GM18499 (cell line): ENCODE results near the gene VIPR2.

Experiments used
- ATAC-seq: cut with Tn5 transposase; IDR thresholded peaks from one replicate; pipeline ENCODE4 v1.9.1; 2021; ENCODE audit warnings: moderate number of reproducible peaks; ENCODE audit not compliant: insufficient read depth, unreplicated experiment

The VIPR2 gene

GRCh38 chr7:159056737-159057136, 87.9 kb downstream of the VIPR2 start:
- ATAC-seq, result no peak

GRCh38 chr7:159051916-159052315, 92.8 kb downstream of the VIPR2 start:
- ATAC-seq, result no peak

GRCh38 chr7:159050704-159051103, 94.0 kb downstream of the VIPR2 start:
- no peak for ATAC-seq

DNA sequence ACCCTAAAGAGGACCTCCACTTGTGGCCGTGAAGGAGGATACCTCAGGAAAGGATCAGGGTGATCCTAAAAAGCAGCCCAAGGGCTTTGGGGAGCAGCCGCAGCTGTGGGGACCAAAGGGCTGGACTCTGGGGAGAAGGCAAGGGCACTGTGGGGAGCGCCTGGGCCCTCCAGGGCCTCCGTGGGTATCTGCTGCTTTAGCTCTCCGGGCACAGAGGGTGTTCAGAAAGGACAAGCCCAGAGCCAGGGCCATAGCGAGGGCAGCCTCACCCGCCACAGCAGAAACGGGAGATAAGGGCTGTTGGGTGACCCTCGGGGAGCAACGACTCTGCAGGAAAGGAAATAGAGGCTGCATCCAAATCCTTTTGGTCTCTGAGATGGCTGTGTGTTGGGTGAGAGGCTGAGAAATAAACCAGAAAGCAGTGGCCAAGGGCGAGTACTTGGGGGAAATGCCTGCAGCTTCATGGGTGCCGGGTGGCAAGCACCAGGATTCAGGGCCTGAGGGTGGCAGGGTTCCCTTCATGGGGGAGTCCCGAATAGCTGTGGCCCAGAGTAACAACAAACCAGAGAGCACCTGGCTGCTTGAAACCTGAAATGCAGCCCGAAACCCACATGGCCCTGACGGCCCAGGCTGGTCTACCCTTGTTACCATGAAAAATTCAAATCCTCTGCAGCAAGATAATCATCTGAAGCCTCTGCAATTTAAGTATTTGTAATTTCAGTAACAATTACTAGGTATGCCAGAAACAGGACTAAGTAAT, 95.2 kb downstream of the VIPR2 start:
- ATAC-seq, result no peak

GRCh38 chr7:159048656-159049055, 96.0 kb downstream of the VIPR2 start:
- no peak for ATAC-seq

- no peak for ATAC-seq
Observed at GRCh38 chr7:159047536-159047935, 97.1 kb downstream of the VIPR2 start.

GRCh38 chr7:159046300-159046699, 98.4 kb downstream of the VIPR2 start:
- ATAC-seq, result no peak

DNA sequence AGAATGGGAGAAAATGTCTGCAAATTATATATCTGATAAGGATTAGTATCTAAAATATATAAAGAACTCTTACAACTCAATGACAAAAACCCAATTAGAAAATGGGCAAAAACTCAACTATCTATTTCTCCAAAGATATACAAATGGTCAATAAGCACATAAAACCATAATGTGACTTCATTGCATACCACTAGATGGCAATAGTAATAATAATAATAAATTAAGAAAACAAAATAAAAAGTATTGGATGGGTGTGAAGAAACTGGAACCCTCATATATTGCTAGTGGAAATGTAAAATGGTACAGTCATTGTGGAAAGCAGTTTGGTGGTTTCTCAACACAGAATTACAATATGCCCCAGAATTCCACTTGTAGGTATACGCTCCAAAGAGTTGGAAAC, 98.8 kb downstream of the VIPR2 start:
- ATAC-seq, result no peak

DNA sequence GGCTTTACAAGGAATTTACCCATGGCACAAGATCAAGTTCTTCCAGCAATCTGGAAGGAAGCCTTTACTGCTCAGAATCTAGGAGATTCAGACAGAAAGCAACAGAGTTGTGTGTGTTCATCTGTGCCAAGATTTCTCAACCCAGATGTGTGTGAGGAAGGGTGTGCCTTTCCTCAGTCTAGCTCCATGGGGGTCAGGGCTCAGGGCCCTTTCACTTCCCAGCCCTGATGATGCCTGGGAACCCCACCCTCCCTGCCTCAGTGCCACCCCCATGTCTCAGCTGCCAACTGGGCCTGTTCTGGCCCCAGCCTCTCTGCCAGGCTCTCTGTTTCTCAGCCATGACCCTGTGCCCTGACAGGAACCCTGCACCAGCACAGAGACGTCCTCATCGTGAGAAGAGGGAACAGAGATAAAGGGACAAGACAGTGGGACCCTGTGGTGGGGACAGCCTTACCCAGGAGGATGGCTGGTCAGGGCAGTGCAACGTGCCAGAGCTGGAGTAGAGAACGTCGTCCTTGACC, 102.0 kb downstream of the VIPR2 start:
- ATAC-seq, result no peak

DNA sequence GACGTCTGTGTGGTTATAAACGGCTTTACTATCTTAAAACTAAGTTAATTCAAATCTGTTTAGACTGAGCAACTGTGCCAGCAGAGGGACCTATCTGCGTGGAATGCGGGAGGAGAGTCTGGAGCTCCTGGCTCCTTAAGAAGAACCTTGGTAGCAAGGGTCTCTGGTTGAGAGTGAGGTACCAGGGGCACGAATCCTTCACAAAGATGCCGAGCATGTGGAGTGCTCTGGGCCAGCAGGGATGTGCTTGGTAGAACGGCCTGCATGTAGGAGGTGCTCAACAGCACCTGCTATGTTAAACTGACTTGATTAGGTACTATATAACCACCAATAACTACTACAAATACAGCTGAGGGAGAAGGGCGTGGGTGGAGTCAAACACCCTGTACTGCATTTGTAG, 102.6 kb downstream of the VIPR2 start:
- ATAC-seq, result no peak

GRCh38 chr7:159040912-159041711, 103.6 kb downstream of the VIPR2 start:
- no peak for ATAC-seq

- no peak for ATAC-seq
Observed at GRCh38 chr7:159040146-159040545, 104.5 kb downstream of the VIPR2 start.

GRCh38 chr7:159039716-159040115, 105.0 kb downstream of the VIPR2 start:
- no peak for ATAC-seq

DNA sequence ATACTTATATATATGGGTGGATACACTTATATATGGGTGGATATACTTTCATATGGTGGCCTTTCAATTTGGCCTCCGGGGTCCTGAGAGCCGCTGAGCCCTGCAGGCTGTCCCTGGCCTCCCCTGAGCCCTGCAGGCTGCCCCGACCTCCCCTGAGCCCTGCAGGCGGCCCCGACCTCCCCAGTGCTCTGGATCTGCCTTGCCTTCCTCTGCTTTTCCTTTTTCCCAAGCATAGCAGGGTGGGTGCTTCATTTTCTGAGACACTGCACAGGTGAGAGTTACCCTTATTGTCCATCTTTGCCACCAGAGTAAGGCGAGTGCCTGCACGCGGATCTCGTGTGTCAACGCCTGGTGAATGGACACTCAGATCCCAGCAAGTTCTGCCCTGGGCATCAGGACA, 106.6 kb downstream of the VIPR2 start:
- ATAC-seq, result no peak

DNA sequence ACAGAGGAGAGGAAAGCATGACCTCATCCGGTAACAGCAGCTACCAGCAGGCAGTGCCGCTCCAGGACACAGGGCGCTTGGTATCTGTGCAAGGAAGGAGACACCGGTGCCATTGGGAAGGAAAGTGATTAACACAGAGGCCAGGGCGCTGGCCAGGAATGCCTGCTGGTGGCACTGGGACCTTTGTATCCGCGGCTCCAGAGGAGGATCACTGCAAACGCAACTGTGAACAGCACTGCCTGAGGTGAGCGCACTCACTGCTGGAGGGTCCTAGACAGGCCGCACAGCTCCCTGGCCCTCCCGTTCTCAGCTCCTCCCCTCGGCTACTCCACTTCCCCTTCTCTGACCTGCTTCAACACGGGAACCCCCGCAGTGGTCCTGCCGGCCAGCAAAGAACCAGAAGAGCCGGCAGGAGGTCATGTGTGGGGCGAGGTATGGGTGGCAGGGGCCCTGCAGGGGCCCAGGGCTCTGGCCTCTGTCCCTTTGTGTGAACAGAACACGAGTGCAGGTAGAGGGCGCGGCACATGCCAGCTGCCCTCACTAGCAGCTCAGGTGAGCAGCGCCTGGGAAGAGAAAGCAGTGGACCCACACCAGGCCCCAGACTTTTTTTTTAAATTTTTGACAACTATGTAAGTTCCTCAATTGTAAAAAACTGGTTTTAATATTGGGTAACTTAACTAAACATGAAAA, 107.6 kb downstream of the VIPR2 start:
- ATAC-seq, result no peak

DNA sequence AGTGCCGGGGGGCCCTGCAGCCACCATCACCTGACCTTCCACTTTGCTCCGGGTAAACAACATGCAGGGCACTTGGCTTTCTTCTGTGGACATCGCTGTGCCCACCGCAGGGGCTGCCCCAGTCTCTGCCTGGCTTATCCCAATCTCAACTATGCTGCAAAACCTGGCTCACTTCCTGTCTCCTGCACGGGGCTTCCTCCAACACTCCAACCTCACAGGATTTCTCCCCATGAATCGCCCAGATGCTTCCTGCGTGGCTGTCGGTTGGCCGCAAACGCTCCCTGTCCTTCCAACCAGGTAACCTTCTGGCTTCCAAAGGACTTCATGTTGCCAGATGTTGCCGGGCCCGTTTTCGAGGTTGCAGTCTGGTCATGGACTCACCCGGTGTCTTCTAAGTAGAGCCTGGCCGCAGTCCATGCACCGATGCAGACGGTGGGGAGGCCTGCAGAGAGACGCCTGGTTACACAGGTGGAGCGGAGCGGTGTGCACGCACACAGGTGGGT, 109.0 kb downstream of the VIPR2 start:
- no peak for ATAC-seq

DNA sequence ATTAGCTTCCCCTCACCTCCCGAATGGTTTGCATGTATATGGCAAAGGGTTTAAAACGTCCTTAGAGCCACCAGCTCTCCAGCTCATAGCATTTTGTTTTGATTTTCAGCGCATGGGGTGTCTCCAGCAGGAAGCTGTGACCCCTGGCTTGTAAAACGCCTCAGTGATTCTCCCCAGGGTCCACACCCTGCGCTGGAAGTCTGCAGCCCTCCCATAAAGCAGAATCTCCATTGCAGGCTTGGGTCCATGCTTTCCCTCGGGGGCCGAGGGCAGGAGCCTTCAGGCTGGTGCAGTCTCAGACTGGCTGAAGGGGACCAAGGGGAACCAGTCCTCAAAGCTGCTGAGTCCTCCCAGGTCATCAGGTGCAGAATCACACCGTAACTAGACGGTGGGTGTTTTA, 109.7 kb downstream of the VIPR2 start:
- no peak for ATAC-seq

DNA sequence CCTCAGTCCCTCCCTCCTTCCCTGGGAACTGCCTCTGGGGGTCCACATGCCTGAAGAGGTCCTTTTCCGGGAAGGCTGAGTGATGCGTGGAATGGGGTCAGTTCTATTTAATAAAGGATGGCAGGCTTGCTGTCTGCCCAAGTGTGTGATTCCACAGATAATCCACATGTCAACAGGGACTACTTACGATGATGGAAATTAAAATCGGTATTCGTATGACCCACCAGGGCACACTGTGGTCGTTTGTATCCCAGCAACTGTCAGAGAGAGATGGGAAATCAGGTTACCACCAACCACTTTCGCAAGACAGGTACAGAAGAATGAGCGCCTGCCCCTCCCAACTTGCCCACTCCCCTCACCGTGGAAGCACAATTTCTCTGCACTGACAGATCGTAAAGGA, 110.3 kb downstream of the VIPR2 start:
- no peak for ATAC-seq

DNA sequence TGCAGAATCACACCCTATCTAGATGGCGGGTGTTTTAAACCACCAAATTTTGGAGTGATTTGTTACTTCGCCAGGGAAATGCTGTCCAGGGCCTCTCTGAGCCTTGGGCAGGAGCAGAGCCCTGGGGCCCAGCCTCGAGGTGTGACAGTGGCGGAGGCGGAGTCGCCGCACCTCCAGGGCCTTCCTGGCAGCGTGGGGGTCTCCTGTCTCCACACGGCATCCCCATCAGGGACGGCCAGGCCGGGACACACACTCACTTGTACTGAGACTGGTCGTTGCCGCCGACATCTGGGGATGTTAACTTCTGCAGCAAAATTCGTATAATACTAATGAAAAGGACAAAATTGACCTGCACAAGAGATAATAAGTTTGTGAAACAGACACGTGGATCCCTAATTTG, 110.7 kb downstream of the VIPR2 start:
- no peak for ATAC-seq

GRCh38 chr7:159033473-159033825, 111.2 kb downstream of the VIPR2 start:
- ATAC-seq, result no peak
